Gastrocnemius medialis (tissue), 4 donors: ENCODE results near the gene TACR1. TPM values are rescaled to one million over a fixed set of nuclear protein-coding genes. Genes with fewer than 3 reads are reported as not detected.

Experiments
- ATAC-seq, 2 donors: fragments of 150-250 bp; one replicate each; pipeline ENCODE4 v1.9.1; 2016
- DNase-seq, 2 donors: peaks; one replicate each; pipeline ENCODE4 v3.0.0-alpha.2; 2019
- H3K27ac ChIP-seq, 4 donors: fragments of 200-600 bp; sonication (generic); 1 replicate in 1 of 4; 2 replicates in 3 of 4; pipeline ENCODE4 v1.5.1; 2016 to 2018; ENCODE audit warnings: mild to moderate bottlenecking in 2 of 4, moderate library complexity in 1 of 4
- H3K27me3 ChIP-seq, 3 donors: fragments of 200-600 bp; sonication (generic) in 2 of 3; 1 replicate in 1 of 3; 2 replicates in 2 of 3; pipeline versions ENCODE4 v1.5.1 to v1.6.0; 2016 to 2019; ENCODE audit warnings: mild to moderate bottlenecking in 1 of 3, moderate library complexity in 1 of 3
- H3K36me3 ChIP-seq, 2 donors: fragments of 200-600 bp; sonication (generic) in 1 of 2; one replicate each; pipeline ENCODE4 v1.5.1; 2017 to 2018
- H3K4me1 ChIP-seq, 2 donors: fragments of 200-600 bp; sonication (generic) in 1 of 2; one replicate each; pipeline ENCODE4 v1.5.1; 2016 to 2017; ENCODE audit warnings: mild to moderate bottlenecking in 2 of 2
- H3K4me3 ChIP-seq, 4 donors: fragments of 200-600 bp; sonication (generic) in 3 of 4; 1 replicate in 1 of 4; 2 replicates in 3 of 4; pipeline ENCODE4 v1.5.1; 2016 to 2019; ENCODE audit warnings: mild to moderate bottlenecking in 2 of 4
- H3K9me3 ChIP-seq, 3 donors: fragments of 200-600 bp; sonication (generic) in 2 of 3; 1 replicate in 1 of 3; 2 replicates in 2 of 3; pipeline ENCODE4 v1.5.1; 2016 to 2019
- CTCF ChIP-seq, 5 experiments: fragments of 450-650 bp in 3 of 5; fragments of 200-600 bp in 2 of 5; sonication (generic) in 2 of 5; IDR thresholded peaks in 4 of 5; conservative IDR thresholded peaks in 1 of 5; 1 replicate in 4 of 5; 2 replicates in 1 of 5; pipeline ENCODE4 v1.5.1; 2016 to 2019; ENCODE audit warnings: antibody characterized with exemption in 5 of 5, mild to moderate bottlenecking in 3 of 5, moderate library complexity in 3 of 5
- POLR2A ChIP-seq, 2 donors: fragments of 450-650 bp; IDR thresholded peaks; one replicate each; pipeline ENCODE4 v1.6.1; 2017; ENCODE audit warnings: antibody characterized with exemption in 2 of 2, mild to moderate bottlenecking in 2 of 2, moderate library complexity in 2 of 2
- in situ Hi-C, 4 donors: fragments of 200-750 bp; cut with MboI; loops; one replicate each; pipeline versions ENCODE4 v1.15.0 to v1.8.0; 2017; ENCODE audit warnings: low sequenced_read_pairs in 4 of 4
- intact Hi-C: fragments of 100-400 bp; cut with DNase I; formaldehyde crosslinking; loops from one replicate; pipeline ENCODE4 v1.15.1; 2023; ENCODE audit warnings: low total_unique reads
- total RNA-seq, 4 donors: library from RNA; depleted of rRNA; stranded (reverse); fragments of >200 nt; gene quantifications; one replicate each; pipeline versions ENCODE4 v1.1.0 to v1.2.3, GENCODE V29; 2016

TACR1 gene
- total RNA-seq, 4 donors from 2014 or later: 0.07 to 0.42 (median 0.19) TPM

- Histone ChIP-seq H3K27me3 (no peaks in the 10 kb centered on the region), H3K27ac (no peak overlapping the region), H3K36me3 (no peaks in the 10 kb centered on the region), H3K9me3 (no peaks in the 10 kb centered on the region), H3K4me3 (no peak overlapping the region), H3K4me1 (no peaks in the 10 kb centered on the region)
- intact Hi-C loops (no loop called here), in situ Hi-C loops (no loop called here)
- DNase-seq (no peak), ATAC-seq (no peak)
- TF ChIP-seq CTCF (IDR thresholded peaks at IDR 0.05 in 4 of 5, conservative IDR thresholded peaks at IDR 0.05 in 1 of 5): no peak
- no peak for TF ChIP-seq POLR2A (IDR thresholded peaks at IDR 0.05)
Observed at GRCh38 chr2:75135776-75136400, 63.4 kb downstream of the TACR1 start.

- no peak overlapping the region for H3K4me3 ChIP-seq
- ATAC-seq (no peak), DNase-seq (no peak)
- no peaks in the 10 kb centered on the region for H3K27me3 ChIP-seq
- TF ChIP-seq CTCF (IDR thresholded peaks at IDR 0.05 in 4 of 5, conservative IDR thresholded peaks at IDR 0.05 in 1 of 5) (no peak), POLR2A (IDR thresholded peaks at IDR 0.05) (no peak)
- in situ Hi-C loops: no loop called here
- H3K4me1 ChIP-seq: no peaks in the 10 kb centered on the region
- H3K27ac ChIP-seq: no peak overlapping the region
- H3K36me3 ChIP-seq: no peaks in the 10 kb centered on the region
- H3K9me3 ChIP-seq: no peaks in the 10 kb centered on the region
- intact Hi-C loops: no loop called here
Observed at GRCh38 chr2:75134860-75135259, 64.5 kb downstream of the TACR1 start.

GRCh38 chr2:75133621-75134570, 65.4 kb downstream of the TACR1 start:
- intact Hi-C loops: no loop called here
- ATAC-seq: no peak
- TF ChIP-seq POLR2A (IDR thresholded peaks at IDR 0.05): no peak
- TF ChIP-seq CTCF (IDR thresholded peaks at IDR 0.05 in 4 of 5, conservative IDR thresholded peaks at IDR 0.05 in 1 of 5): no peak

GRCh38 chr2:75130171-75130570, 69.1 kb downstream of the TACR1 start:
- no peak for DNase-seq
- no peak for ATAC-seq
- in situ Hi-C loops: no loop called here

More at GRCh38 chr2:75133621-75134570, 65.4 kb downstream of the TACR1 start:
- Histone ChIP-seq H3K4me1 (no peaks in the 10 kb centered on the region), H3K4me3 (no peak overlapping the region), H3K36me3 (no peaks in the 10 kb centered on the region), H3K27me3 (no peaks in the 10 kb centered on the region), H3K9me3 (no peaks in the 10 kb centered on the region), H3K27ac (no peak overlapping the region)
- in situ Hi-C loops: no loop called here
- DNase-seq: no peak

More at GRCh38 chr2:75130171-75130570, 69.1 kb downstream of the TACR1 start:
- Histone ChIP-seq H3K9me3 (no peaks in the 10 kb centered on the region), H3K4me1 (no peaks in the 10 kb centered on the region), H3K27ac (no peak overlapping the region), H3K36me3 (no peaks in the 10 kb centered on the region), H3K4me3 (no peak overlapping the region), H3K27me3 (no peaks in the 10 kb centered on the region)
- TF ChIP-seq CTCF (IDR thresholded peaks at IDR 0.05 in 4 of 5, conservative IDR thresholded peaks at IDR 0.05 in 1 of 5): no peak
- intact Hi-C loops: no loop called here
